ENCODE measurements around the gene ZMAT3. TPM values are rescaled to one million over a fixed set of nuclear protein-coding genes. Genes with fewer than 3 reads are reported as not detected.

Gene ZMAT3
- total RNA-seq, 3 donors from 2014 or later = 10.4 to 19.5 (median 16.7) TPM

GRCh38 chr3:179071027-179071322, 634 bp downstream of the ZMAT3 start:
- DNase-seq (ENCODE audit: low spot score in 2 of 2) = no peak
- Histone ChIP-seq H3K36me3 (no peaks in the 10 kb centered on the region), H3K27me3 (no peaks in the 10 kb centered on the region), H3K4me1 (no peaks in the 10 kb centered on the region), H3K4me3 (peak overlapping the region; percentile 80 to 90 (median 89)), H3K9me3 (no peaks in the 10 kb centered on the region), H3K27ac (peak overlapping the region; percentile 90 to 91)
- TF ChIP-seq POLR2A (IDR thresholded peaks at IDR 0.05) = no peak
- TF ChIP-seq CTCF (IDR thresholded peaks at IDR 0.05) = no peak
- no peak for TF ChIP-seq POLR2AphosphoS5 (IDR thresholded peaks at IDR 0.05)
- intact Hi-C loops (cut with DNase I; ENCODE audit: low total_unique reads) = no loop called here

- H3K4me3 ChIP-seq = peak overlapping the region in 2 of 3 donors; percentile 89 to 90
- H3K27ac ChIP-seq = peak overlapping the region in 1 of 2 donors; percentile 2
- no peaks in the 10 kb centered on the region for H3K9me3 ChIP-seq
- no peaks in the 10 kb centered on the region for H3K4me1 ChIP-seq
- no peaks in the 10 kb centered on the region for H3K36me3 ChIP-seq
- H3K27me3 ChIP-seq = no peaks in the 10 kb centered on the region
- no peak for DNase-seq (ENCODE audit: low spot score in 2 of 2)
- intact Hi-C loops (cut with DNase I; ENCODE audit: low total_unique reads) = no loop called here
- TF ChIP-seq CTCF (IDR thresholded peaks at IDR 0.05) = no peak
Measured at GRCh38 chr3:179069762-179070390, 1.7 kb downstream of the ZMAT3 start.

- DNase-seq (ENCODE audit: low spot score in 2 of 2) = no peak
- H3K36me3 ChIP-seq = no peaks in the 10 kb centered on the region
- H3K27me3 ChIP-seq = no peaks in the 10 kb centered on the region
- H3K27ac ChIP-seq = peak overlapping the region; percentile 6 to 57
- no peak overlapping the region for H3K4me3 ChIP-seq
- TF ChIP-seq POLR2A (IDR thresholded peaks at IDR 0.05) (no peak), POLR2AphosphoS5 (IDR thresholded peaks at IDR 0.05) (no peak), CTCF (IDR thresholded peaks at IDR 0.05) (no peak)
- H3K9me3 ChIP-seq = no peaks in the 10 kb centered on the region
- no peaks in the 10 kb centered on the region for H3K4me1 ChIP-seq
- intact Hi-C loops (cut with DNase I; ENCODE audit: low total_unique reads) = no loop called here
Measured at GRCh38 chr3:179068779-179069530, 2.7 kb downstream of the ZMAT3 start.

- Histone ChIP-seq H3K4me3 (no peak overlapping the region), H3K27me3 (no peaks in the 10 kb centered on the region), H3K36me3 (no peaks in the 10 kb centered on the region), H3K4me1 (no peaks in the 10 kb centered on the region), H3K27ac (no peak overlapping the region), H3K9me3 (no peaks in the 10 kb centered on the region)
- TF ChIP-seq POLR2AphosphoS5 (IDR thresholded peaks at IDR 0.05) (no peak), CTCF (IDR thresholded peaks at IDR 0.05) (no peak), POLR2A (IDR thresholded peaks at IDR 0.05) (no peak)
- DNase-seq (ENCODE audit: low spot score in 2 of 2) = no peak
- intact Hi-C loops (cut with DNase I; ENCODE audit: low total_unique reads) = no loop called here
Measured at GRCh38 chr3:179067839-179068238, 3.8 kb downstream of the ZMAT3 start.

GRCh38 chr3:179067291-179067690, 4.3 kb downstream of the ZMAT3 start:
- Histone ChIP-seq H3K4me1 (no peaks in the 10 kb centered on the region), H3K27me3 (no peaks in the 10 kb centered on the region), H3K4me3 (no peak overlapping the region), H3K36me3 (no peaks in the 10 kb centered on the region), H3K27ac (no peak overlapping the region), H3K9me3 (no peaks in the 10 kb centered on the region)
- TF ChIP-seq CTCF (IDR thresholded peaks at IDR 0.05) (no peak), POLR2AphosphoS5 (IDR thresholded peaks at IDR 0.05) (no peak), POLR2A (IDR thresholded peaks at IDR 0.05) (no peak)
- no peak for DNase-seq (ENCODE audit: low spot score in 2 of 2)
- intact Hi-C loops (cut with DNase I; ENCODE audit: low total_unique reads) = no loop called here

Data from breast epithelium (tissue), 4 donors.